Measurements from ENCODE around the gene CRIM1. TPM values are rescaled to one million over a fixed set of nuclear protein-coding genes. Genes with fewer than 3 reads are reported as not detected.

The CRIM1 gene
- total RNA-seq, 1 experiment from 2014 or later: 27.6 TPM

DNA sequence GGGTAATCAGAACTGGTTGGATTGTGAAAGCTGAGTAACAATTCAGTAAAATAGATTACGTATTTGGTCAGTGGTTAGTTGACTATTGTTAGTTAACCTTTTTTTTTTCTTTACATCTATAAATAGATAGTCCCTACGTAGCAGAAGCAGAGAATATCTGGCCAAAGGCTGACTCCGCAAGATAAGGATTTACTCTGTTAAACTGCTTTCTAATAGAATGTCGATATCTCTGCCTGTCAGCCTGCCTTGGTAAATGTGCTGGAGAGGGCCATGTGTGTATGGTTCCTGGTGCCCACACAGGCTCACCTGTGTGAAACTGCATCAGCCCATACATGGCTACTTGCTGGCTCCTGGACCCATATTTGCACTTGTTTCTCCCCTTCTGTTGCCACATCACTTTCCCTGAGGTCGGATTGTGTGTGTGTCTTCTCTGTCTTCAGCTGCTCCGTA lies 94.4 kb downstream of the CRIM1 start:
- Histone ChIP-seq H3K4me1 (ENCODE audit: insufficient read depth, low read length) (peaks cover 3% of the 10 kb centered on the region), H4K8ac (replicated peaks; ENCODE audit: insufficient read length, low read depth, low read length) (no peak overlapping the region), H3K4ac (ENCODE audit: low read depth, low read length) (no peak overlapping the region), H3K23ac (ENCODE audit: insufficient read length, low read depth, low read length) (no peak overlapping the region), H2AK5ac (ENCODE audit: insufficient read length, low read length) (no peak overlapping the region), H4K91ac (ENCODE audit: insufficient read length, low read depth, low read length) (no peak overlapping the region), H2BK20ac (ENCODE audit: low read depth, low read length, poor library complexity, severe bottlenecking) (no peak overlapping the region), H3K79me1 (ENCODE audit: insufficient read depth, low read depth, low read length, poor library complexity, severe bottlenecking) (no peaks in the 10 kb centered on the region), H3K18ac (ENCODE audit: insufficient read length, low read depth, low read length) (no peak overlapping the region), H3K9me3 (ENCODE audit: control insufficient read depth, low read depth, low read length) (no peaks in the 10 kb centered on the region), H2AFZ (ENCODE audit: low read length) (no peak overlapping the region), H3K27ac (ENCODE audit: insufficient read length, low read depth, low read length) (no peak overlapping the region), H3K23me2 (ENCODE audit: insufficient read length, low read depth, low read length, poor library complexity, severe bottlenecking) (no peaks in the 10 kb centered on the region), H3K56ac (ENCODE audit: insufficient read length, low read depth, low read length) (no peak overlapping the region), H4K5ac (ENCODE audit: insufficient read length, low read depth, low read length) (no peak overlapping the region), H3K27me3 (ENCODE audit: insufficient read depth, low read length) (no peaks in the 10 kb centered on the region), H4K20me1 (ENCODE audit: control insufficient read depth, insufficient read depth, insufficient read length) (no peaks in the 10 kb centered on the region), H3K79me2 (ENCODE audit: insufficient read depth, low read length) (no peaks in the 10 kb centered on the region), H2BK15ac (ENCODE audit: low read depth, low read length) (no peak overlapping the region), H2BK120ac (ENCODE audit: low read depth, low read length, poor library complexity, severe bottlenecking) (no peak overlapping the region), H2BK12ac (ENCODE audit: insufficient read length, low read depth, low read length) (no peak overlapping the region), H3K9ac (ENCODE audit: extremely low read depth, insufficient read length, low read length) (no peak overlapping the region), H3T11ph (ENCODE audit: low read length) (no peak overlapping the region), H3K14ac (ENCODE audit: insufficient read depth, low read length) (no peak overlapping the region), H3K4me2 (ENCODE audit: insufficient read depth, insufficient read length, low read length) (no peak overlapping the region), H2BK5ac (ENCODE audit: insufficient read length, low read length) (no peak overlapping the region)
- WGBS (ENCODE audit: extremely low coverage, insufficient read length, low lambda C conversion rate): no CpG with 5 or more reads among the region's 6 CpGs
- Mint-ChIP-seq H3K9me3 (no peaks in the 10 kb centered on the region), H3K27me3 (ENCODE audit: low read depth) (no peaks in the 10 kb centered on the region), H3K27ac (peak overlapping the region in 1 of 3 experiments; percentile 12; a peak in 1 of 7 replicates), H3K4me1 (peaks cover 7 to 17% of the 10 kb centered on the region in 2 experiments), H3K4me3 (no peak overlapping the region), H3K36me3 (ENCODE audit: insufficient read depth in 1 of 3, low read depth in 3 of 3) (peaks cover 10 to 33% (median 13%) of the 10 kb centered on the region in 3 experiments; a peak in 6 of 7 replicates)
- TF ChIP-seq, protein P1, sequence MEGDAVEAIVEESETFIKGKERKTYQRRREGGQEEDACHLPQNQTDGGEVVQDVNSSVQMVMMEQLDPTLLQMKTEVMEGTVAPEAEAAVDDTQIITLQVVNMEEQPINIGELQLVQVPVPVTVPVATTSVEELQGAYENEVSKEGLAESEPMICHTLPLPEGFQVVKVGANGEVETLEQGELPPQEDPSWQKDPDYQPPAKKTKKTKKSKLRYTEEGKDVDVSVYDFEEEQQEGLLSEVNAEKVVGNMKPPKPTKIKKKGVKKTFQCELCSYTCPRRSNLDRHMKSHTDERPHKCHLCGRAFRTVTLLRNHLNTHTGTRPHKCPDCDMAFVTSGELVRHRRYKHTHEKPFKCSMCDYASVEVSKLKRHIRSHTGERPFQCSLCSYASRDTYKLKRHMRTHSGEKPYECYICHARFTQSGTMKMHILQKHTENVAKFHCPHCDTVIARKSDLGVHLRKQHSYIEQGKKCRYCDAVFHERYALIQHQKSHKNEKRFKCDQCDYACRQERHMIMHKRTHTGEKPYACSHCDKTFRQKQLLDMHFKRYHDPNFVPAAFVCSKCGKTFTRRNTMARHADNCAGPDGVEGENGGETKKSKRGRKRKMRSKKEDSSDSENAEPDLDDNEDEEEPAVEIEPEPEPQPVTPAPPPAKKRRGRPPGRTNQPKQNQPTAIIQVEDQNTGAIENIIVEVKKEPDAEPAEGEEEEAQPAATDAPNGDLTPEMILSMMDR (conservative IDR thresholded peaks at IDR 0.05): no peak
- DNase-seq: no peak
